ENCODE results near the gene EDEM3.
"Not testable (repeated sequence)": the region's sequence is repeated elsewhere in the genome, so short reads cannot be mapped to it uniquely, and the experiment has no call there.

The EDEM3 gene

GRCh38 chr1:184724843-184725242, 29.8 kb downstream of the EDEM3 start:
- no peak for DNase-seq

- no peak for DNase-seq
Measured at GRCh38 chr1:184716158-184716557, 38.5 kb downstream of the EDEM3 start.

- no peak for DNase-seq
Measured at GRCh38 chr1:184709418-184709817, 45.2 kb downstream of the EDEM3 start.

GRCh38 chr1:184708084-184708676, 46.5 kb downstream of the EDEM3 start:
- DNase-seq, result no peak

GRCh38 chr1:184705271-184705670, 49.4 kb downstream of the EDEM3 start:
- no peak for DNase-seq

- no peak for DNase-seq
Measured at GRCh38 chr1:184701816-184702215, 52.8 kb downstream of the EDEM3 start.

- no peak for DNase-seq
Measured at GRCh38 chr1:184698969-184699368, 55.7 kb downstream of the EDEM3 start.

GRCh38 chr1:184698016-184698415, 56.6 kb downstream of the EDEM3 start:
- no peak for DNase-seq

GRCh38 chr1:184696403-184696802, 58.3 kb downstream of the EDEM3 start:
- no peak for DNase-seq

GRCh38 chr1:184695023-184695422, 59.6 kb downstream of the EDEM3 start:
- DNase-seq, result no peak

GRCh38 chr1:184693011-184693410, 61.6 kb downstream of the EDEM3 start:
- DNase-seq, result no peak

- no peak for DNase-seq
Measured at GRCh38 chr1:184691719-184692324, 62.8 kb downstream of the EDEM3 start.

GRCh38 chr1:184686540-184686939, 68.1 kb downstream of the EDEM3 start:
- no peak for DNase-seq

- DNase-seq, result no peak
Measured at GRCh38 chr1:184685116-184685515, 69.5 kb downstream of the EDEM3 start.

GRCh38 chr1:184684285-184685074, 70.2 kb downstream of the EDEM3 start:
- DNase-seq, result no peak

- DNase-seq, result no peak
Measured at GRCh38 chr1:184682956-184683355, 71.7 kb downstream of the EDEM3 start.

- not testable (repeated sequence) for DNase-seq
Measured at GRCh38 chr1:184680611-184681225, 73.9 kb downstream of the EDEM3 start.

- not testable (repeated sequence) for DNase-seq
Measured at GRCh38 chr1:184679472-184679871, 75.2 kb downstream of the EDEM3 start.

- DNase-seq, result no peak
Measured at GRCh38 chr1:184677344-184677743, 77.3 kb downstream of the EDEM3 start.

- DNase-seq, result no peak
Measured at GRCh38 chr1:184673305-184673704, 81.4 kb downstream of the EDEM3 start.

- DNase-seq, result no peak
Measured at GRCh38 chr1:184672013-184672726, 82.5 kb downstream of the EDEM3 start.

- no peak for DNase-seq
Measured at GRCh38 chr1:184669391-184669790, 85.3 kb downstream of the EDEM3 start.

GRCh38 chr1:184665360-184665759, 89.3 kb downstream of the EDEM3 start:
- DNase-seq, result no peak

Data from activated CD4-positive, alpha-beta T cell treated with anti-CD3 and anti-CD28 coated beads, Interleukin-2, amount 50 U/mL, for 4 hours (primary cell).